HG03095 (cell line): Measurements from ENCODE around the gene HDAC9.

Source experiments
- ATAC-seq: cut with Tn5 transposase; IDR thresholded peaks from one replicate; pipeline ENCODE4 v1.9.1; 2021; ENCODE audit warnings: moderate library complexity; ENCODE audit not compliant: unreplicated experiment

Gene HDAC9

DNA sequence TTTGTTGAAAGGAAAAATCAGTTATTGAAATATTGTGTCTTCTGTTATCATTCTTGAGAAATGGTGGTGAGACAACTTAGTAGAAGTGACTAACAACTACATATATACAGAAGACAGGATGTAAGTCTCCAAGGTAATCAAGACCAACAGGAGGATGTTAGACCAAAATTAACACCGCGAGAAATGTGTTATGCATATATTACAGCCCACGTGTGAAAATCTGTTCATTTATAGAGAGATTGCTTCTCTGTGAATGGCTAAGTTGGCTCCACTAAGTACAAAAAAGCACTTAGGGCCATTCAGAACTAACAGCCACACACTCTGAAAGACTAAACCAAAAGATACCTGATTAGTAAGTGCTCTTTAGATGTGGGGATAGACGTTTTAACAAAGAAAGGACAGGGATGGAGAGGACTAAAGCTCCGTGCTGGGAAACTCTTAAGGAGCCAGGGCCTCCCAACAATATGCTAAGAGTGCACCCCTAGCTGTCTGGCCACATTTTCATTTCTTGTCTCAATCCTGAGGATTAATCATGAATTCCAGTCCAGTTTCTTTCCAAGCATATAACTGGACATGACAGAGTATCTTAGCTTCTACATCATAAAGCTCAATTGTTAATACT is 26.5 kb downstream of the HDAC9 start:
- no peak for ATAC-seq

- no peak for ATAC-seq
These were observed 28.7 kb downstream of the HDAC9 start for GRCh38 chr7:18524248-18524647.

DNA sequence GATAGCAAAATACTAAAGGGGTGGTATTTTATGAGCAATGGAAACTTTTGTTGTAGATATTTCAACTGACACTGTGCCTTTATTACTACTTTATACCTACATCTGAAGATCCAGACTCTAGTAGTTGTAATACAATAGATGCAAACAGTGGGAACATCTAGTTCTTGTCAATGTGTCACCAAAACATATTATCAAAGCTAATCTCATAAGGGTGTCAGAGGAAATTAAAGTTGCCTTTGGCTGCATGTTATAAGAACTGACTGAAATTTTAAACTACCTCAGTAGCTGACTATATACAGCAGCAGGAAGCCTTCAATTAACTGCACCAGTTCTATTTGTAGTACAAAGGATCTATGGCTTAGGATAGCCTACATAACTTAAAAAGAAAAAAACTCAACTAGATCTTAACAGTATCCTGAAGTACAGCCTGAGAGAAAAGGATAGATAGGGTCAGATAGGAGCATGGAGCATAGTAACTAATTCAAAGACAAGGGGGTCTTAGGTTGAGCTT is 30.9 kb downstream of the HDAC9 start:
- ATAC-seq, result no peak

- no peak for ATAC-seq
These were observed 33.7 kb downstream of the HDAC9 start for GRCh38 chr7:18529239-18529638.

DNA sequence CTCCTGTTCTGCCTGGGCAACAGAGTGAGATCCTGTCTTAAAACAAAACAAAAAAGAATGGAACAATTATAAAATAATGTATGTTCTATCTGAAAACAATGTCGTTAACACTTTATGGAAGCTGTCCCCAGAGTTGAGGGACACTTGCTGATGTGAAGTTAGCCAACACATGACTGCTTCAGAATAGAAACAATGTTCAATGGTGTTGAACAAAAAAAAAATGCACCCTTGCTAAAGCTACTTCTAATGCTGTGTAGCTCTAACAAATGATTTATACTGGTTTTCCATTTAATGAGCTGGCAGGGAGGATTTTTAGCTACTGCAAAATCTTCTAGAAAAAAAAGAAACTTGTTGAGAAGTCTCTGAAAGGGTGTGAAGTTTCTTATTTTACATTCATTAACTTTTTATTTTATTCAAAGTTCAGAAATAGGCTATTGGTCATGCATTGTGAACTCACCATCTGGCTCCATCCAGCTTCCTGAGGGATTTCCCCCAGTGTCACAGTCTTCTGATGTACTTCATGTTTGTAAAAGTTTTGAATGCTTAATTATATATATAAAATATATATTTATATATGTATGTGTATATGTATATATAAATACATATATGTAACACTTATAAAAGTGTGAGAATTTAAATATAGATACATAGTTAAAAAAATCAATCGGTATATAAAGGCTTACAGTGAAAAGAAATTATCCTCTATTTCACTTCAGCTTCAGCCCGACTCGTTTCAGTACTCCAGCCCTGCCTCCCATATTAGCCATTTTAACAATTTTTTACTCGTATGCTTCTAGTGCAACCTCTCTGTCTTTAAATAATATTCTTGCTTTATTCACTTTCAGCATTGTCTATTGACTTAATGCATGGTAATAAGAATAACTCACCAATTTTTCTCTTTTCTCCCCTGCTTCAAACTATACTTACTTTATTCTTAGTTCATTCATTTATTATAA is 35.0 kb downstream of the HDAC9 start:
- ATAC-seq, result peak; percentile 75

DNA sequence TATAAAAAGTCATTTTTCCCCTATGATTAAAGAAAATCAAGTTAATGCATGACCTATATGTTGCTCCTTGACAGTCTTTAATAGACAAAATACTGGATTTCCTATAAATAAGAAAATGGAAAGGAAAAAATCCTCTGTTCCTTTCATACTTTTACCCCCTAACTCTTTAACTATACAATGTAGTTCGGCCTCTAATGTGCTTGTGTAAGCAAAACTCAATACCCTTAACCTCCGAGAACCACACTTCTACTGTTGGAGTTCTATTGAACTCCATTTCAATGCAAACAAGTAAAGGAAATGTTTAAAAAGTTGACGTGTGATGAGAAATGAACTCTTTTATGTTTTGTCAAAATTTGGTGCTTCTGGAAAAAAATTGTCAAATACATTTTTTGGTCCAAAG is 36.0 kb downstream of the HDAC9 start:
- ATAC-seq, result no peak

DNA sequence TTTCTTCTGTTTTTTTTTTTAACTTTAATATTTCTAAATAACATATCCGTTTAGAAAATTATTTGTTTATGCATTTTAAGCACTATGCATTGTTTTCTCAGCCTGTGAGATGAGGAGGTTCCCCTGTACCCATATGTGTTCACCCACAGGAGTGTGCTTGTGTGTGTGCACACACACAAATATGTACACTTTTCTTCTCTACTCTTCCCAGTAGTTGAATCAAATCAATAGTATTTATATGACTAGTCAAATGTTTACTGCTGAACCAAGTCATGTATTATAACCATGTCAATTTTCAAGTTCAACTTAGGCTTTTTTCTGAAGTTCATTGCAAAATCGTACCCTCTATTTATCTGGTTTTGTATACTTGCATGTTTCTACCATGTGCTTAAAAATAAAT is 37.3 kb downstream of the HDAC9 start:
- ATAC-seq, result no peak

GRCh38 chr7:18534481-18534880 is 38.9 kb downstream of the HDAC9 start:
- no peak for ATAC-seq

- ATAC-seq, result no peak
These were observed 40.4 kb downstream of the HDAC9 start for GRCh38 chr7:18535810-18536415.

DNA sequence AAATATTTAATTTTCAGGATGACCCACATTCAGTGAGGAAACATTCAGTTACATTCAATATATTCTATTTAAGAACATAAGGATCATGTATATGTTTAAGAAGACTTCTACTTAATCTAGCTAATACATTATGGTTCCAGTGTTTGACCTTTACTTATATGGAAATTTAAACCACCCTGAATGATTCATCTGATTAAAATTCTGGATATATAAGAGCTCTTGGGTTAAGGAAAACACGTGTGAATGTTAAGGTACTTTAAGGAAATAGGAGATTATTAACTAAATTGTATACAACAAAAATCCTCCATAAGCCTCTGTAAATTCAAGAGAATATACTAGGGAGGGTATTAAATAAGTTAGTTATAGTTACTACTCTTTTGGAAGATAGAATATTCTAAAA is 40.9 kb downstream of the HDAC9 start:
- ATAC-seq, result no peak

GRCh38 chr7:18538554-18539250 is 43.2 kb downstream of the HDAC9 start:
- ATAC-seq, result peak; percentile 76

DNA sequence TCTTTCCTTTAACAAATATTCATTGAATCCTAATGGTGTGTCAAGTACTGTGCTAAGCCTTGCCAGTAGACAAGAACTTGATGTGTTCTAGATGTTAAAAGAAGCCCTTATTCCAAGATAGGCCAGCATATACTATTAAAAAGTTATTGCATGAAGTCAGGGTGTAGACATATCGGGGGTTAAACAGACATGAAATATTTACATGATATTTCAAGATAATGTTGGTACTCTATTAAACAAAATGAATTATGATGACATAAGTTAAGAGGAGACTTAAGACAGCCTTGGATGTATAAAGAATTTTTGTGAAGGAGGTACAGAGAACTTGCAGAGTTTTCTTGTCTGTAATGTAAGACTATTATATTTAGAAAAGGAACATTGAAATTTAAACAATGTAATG is 44.8 kb downstream of the HDAC9 start:
- no peak for ATAC-seq

GRCh38 chr7:18541181-18541870 is 45.8 kb downstream of the HDAC9 start:
- ATAC-seq, result no peak

DNA sequence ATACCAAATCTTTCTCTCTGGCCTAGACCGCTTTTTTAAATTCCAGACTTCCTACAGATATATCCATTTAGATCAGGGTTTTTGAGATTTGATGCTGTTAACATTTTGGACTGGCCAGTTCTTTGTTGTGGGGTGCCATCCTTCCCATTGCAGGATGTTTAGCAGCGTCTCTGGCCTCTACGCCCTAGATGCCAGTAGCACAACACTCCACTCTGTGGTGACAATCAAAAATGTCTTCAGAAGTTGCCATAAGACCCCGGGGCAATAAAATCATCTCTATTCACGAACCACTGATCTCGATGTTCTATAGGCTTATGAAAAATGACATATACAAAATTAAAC is 46.3 kb downstream of the HDAC9 start:
- ATAC-seq, result no peak

- ATAC-seq, result no peak
These were observed 51.0 kb downstream of the HDAC9 start for GRCh38 chr7:18546576-18546975.

- peak; percentile 54 for ATAC-seq
These were observed 52.1 kb downstream of the HDAC9 start for GRCh38 chr7:18547509-18548187.

GRCh38 chr7:18548534-18548933 is 53.0 kb downstream of the HDAC9 start:
- ATAC-seq, result no peak

DNA sequence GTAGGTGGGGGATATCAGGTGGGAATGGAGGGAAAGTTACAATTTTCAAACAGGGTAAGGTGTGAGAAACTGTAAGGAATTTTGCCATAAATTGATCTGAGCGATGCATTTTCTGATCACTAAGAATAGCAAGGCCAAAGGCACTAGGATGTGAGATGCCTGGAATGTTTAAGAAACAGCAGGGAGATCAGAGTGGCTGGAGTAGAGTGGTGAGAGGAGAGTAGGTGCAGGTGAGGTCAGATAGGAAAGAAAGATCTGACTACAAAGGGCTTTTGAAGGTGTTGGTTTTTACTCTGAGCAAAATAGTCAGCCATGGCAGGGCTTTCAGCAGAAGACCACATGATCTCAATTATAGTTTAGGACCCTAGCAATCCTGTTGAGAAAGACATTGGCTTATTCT is 55.0 kb downstream of the HDAC9 start:
- ATAC-seq, result no peak

GRCh38 chr7:18552316-18552916 is 56.9 kb downstream of the HDAC9 start:
- ATAC-seq, result no peak
